ENCODE results near the gene ZBTB32.

ZBTB32 gene

DNA sequence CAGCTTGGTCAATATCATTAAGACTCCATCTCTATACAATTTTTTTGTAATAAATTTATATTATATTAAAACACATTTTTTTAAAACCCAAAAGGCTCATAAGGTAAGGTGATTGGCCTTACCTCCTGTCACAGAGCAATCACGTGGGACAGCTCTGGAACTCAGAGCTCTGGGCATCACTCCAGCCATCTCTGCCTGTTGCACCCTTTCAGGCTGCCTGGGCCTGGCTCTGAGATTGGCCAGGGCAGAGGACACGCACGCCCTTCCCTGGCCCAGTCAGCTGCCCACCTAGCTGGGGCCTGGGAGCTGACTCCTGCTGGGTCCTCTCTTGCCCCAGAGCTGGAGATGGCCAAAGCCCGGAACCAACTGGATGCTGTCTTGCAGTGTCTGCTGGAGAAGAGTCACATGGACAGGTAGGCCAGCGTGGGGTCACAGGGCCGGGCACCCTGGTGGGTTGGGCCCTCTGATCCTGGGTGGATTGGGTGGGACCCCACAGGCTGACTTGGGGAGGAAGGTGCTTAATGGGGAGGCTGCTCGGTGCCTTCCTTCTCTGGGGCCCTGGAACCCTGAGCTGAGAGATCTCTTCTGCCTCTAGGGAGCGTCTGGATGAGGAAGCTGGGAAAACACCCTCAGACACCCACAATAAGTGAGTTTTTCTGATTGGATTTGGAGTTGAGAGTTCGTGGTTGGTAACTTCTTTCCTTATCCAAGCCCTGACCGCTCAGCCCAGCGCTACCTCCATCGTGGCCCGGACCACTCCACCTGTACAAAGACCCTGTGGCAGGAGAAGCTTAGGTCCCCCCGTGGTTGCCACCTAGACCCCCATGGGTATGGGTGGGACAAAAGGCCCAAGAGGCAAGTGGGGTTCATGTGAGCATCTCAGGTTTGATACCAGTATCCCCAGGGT lies 47.7 kb downstream of the ZBTB32 start:
- DNase-seq (ENCODE audit: low read depth, low spot score): no peak

DNA sequence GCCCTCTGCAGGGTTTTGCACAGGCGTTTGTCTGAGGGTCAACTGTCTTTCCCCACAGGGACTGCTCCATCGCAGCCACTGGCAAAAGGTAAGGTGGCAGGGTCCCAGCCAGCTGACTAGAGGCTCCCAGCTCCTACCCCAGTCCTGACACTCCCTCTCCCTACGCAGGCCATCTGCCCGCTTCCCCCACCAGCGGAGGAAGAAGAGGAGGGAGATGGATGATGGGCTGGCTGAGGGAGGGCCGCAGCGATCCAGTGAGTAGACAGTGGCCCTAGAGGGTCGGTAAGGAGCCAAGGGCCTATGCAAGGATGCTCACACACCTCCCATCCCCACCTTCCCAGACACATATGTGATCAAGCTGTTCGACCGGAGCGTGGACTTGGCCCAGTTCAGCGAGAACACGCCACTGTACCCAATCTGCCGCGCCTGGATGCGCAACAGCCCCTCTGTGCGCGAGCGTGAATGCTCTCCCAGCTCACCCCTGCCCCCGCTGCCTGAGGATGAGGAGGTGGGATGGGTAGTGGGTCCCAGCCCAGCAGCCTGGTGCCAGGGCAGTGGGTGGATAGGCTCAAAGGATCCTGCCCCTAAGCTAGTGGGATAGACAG lies 48.5 kb downstream of the ZBTB32 start:
- no peak for DNase-seq (ENCODE audit: low read depth, low spot score)

DNA sequence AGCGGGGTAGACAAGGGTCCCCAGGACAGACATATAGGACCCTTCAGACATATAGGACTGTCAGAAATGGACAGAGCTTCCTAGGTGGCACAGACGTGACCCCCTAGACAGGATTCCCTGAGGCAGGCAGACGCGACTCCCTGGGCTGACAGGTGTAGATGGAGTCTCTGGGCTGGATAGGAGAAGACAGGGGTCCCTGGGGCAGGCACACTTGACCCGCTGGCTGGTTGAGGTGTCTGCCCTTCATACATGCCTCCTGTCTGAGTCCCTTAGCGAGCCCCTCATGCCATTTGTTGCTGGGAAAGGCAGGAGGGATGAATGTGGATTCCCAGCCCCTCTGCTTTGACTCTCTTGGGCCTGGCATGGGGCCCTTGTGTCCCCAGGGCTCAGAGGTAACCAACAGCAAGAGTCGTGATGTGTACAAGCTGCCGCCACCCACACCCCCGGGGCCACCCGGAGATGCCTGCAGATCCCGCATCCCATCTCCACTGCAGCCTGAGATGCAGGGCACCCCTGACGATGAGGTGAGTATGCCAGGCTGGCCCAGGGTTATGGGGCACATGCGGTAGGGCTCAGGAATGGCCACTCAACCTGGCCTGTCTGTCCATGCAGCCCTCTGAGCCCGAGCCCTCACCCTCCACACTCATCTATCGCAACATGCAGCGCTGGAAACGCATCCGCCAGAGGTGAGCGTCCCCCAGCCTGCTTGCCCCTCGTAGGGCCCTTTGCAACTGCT lies 49.4 kb downstream of the ZBTB32 start:
- DNase-seq (ENCODE audit: low read depth, low spot score): no peak

DNA sequence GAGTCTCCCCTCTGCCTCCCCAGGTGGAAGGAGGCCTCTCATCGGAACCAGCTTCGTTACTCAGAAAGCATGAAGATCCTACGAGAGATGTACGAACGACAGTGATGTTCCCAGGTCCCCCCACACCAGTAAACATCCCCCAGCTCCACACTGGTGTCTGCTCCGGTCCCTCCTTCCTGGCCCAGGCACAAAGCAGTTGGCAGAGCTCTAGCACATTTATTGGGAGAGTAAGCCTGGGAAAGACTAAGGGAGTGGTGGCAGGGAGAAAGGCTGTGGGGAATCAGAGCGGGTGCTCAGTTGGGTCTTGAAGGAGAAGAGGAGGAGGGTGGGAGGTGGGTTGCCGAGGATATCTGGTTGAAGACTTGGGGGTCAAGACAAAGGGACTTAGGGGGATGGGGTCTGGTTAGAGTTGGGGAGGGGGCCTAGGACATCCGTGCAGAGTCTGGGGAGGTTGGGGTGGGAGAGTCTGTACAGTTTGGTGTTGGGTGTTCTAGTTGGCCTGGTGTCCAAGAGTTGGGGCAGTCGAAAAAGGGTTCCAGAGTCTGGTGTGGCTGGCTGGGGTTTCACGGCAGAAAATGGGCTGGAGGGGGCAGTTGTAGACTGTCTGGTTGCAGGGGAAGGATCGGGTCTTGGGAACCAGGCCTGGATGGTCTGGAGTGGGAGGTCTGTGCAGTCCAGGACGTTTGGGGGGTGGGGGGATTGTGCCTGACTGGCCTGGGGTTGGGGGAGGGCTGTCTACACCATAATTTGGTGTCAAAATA lies 50.2 kb downstream of the ZBTB32 start:
- no peak for DNase-seq (ENCODE audit: low read depth, low spot score)

DNA sequence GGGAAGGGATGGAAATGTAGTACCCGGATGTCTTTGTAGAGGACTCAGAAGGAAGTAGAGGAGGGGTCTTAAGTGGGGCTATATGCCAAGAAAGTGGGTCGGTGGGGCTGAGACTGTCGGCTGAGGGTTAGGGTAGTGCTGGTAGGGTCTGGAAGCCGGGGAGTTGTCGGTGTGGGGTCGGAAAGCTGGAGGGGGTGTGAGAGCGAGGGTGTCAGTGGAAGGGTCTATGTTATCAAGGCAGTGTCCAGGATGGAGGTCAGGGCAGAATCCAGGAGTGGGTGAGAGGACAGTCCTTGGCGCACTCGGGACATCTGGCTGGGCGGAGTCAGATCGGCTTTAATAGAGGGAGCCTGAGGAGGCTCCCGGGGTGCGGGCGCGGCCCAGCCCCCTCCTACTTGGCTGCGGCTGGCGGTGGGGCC lies 50.8 kb downstream of the ZBTB32 start:
- DNase-seq (ENCODE audit: low read depth, low spot score): peak; percentile 29

DNA sequence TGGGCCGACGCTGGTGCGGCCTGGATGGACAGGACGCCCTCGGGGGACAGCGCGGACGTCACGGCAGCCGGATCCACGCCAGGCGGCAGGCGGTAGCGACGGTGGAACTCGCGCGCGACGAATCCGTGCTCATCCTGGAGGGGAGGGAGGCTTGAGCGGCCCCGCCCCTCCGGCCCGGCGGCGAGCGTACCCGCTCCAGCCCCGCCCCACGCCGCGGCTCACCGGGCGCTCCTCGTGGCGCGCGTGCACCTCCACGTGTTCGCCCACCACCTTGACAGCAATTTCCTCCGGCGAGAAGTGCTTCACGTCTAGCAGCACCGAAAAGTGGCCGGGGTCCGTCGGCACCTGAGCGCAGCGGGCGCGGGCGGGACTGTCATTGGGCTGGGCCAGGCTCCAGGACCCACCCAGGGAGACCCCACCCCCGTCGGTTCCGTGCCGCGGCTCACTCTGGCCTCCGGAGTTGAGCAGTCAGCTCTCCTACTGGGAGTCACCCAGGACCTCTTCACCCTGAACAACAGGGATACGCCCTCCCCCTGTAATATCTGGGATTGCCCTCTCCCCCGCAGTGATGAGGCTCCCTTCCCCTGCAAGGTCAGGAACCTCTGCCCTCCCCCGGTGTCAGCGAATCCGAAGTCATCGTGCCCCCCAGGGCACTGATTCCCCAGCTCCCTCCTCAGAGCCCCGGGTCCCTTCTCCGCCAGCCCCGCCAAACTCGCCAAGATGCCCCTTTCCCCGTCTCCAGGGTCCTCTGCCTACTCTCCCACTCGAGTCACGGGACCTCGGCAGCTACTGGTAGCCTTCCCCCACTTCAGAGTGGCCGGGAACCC lies 51.4 kb downstream of the ZBTB32 start:
- peak; percentile 26 for DNase-seq (ENCODE audit: low read depth, low spot score)

DNA sequence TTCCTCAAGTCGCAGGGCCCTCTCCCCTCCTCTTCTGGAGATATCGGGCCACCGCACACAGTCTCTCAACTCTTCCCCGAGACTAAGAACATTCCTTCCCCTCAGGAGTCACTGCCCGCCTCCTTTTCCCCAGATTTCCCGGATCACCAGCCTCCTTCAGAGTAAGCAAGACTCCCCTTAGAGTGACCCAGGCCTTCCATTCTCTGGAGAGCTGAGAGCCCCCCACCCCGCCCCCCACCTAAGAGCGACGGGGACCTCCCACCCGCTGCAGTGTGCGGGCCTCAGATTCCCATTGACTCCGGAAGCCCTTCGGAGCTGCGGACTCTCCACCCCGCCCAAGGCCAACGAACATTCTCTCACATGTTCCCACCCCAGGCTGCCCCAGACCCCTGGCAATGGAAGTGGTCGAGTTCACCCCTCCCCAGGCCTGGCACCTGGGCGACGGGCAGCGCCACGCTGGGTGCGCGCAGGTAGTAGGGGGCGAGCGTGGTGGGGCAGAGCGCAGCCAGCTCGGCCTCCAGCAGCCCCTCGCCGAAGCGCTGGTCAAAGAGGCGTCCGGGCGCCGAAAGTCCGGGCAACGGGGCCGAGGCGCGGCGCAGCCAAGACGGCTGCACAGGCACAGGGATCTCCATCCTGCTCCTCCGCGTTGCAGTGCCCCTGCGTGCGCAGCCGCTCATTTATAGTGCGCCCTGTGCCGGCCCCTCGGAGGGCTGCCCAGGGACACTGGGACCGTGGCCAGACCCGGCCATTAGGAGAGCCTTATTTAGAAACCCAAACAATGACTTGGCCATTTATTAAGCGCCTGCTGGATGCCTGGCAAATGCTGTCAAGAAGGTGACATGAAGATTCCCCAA lies 52.2 kb downstream of the ZBTB32 start, which contains the start of gene HSPB6:
Gene HSPB6 (minus strand): TSS at position 653 of the 854 bp plus-strand sequence. CDS start 21 bp downstream, at position 632.
- DNase-seq (ENCODE audit: low read depth, low spot score): peak; percentile 56

DNA sequence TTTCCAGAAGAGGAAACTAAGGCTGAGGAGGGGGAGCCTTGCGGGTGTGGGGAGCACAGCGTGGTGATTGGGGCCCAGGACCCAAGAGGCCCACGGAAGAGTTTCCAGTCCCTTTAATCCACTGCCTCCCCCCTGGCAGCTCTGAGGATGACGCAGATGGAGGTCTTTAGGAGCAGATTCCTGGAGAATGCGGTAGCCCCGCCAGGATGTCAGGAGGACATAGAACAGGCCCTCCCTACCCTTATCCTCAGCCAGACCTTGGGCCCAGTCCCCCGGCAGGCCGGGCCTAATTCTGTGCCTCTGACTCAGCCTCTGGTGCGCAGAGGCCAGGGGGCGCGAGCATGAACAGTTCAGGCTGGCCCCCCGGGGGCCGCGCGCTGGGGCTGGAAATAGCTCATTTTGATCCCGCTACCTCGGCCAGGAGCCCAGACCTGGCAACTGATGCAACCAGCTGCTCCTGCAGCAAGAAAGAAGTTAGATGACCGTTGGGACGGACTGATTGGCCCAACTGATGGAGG lies 52.9 kb downstream of the ZBTB32 start:
- DNase-seq (ENCODE audit: low read depth, low spot score): peak; percentile 93

DNA sequence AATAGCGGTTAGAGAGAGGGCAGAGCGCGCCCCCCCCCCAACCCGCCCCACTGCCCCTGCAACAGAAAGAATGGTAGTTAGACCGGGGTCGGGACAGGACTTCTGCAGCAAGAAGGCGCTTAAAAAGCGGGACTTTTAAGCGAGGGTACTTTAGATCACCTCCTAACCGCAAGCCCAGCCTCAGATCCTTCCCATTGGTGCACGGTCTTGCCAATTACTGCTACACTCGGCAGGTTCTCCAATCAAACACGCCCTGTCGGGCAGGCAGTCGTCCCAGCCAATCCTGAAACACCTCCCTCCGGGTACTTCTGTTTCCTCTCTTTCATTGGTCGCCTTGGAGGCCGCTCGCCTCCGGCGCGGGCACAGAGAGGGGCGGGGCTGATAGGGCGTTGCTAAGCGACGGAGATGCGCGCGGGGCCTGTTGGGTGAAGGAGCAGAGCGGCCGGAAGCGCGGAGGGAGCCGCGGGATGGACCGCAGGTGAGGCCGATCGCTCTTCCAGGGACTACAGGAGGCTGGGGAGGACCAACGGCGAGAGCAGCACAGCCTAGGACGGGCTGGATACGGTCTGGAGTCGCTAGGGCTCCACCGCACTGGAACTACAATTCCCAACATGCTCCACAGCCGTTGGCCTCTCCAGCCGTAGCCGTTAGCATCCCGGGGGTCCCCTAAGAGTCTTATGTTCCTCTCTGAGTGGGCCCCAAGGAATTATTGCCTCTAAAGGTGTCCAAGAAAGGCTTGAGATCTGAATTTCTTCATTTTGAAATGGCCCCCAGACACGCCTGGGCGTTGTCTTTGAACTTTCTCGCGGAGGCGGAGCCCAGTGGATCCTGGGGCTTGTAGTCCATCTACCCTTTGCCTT lies 53.6 kb downstream of the ZBTB32 start, which contains the start of gene PROSER3:
Gene PROSER3 (plus strand): TSS at position 428 of the 860 bp plus-strand sequence. CDS start 40 bp downstream, at position 468.
- peak; percentile 100 for DNase-seq (ENCODE audit: low read depth, low spot score)

DNA sequence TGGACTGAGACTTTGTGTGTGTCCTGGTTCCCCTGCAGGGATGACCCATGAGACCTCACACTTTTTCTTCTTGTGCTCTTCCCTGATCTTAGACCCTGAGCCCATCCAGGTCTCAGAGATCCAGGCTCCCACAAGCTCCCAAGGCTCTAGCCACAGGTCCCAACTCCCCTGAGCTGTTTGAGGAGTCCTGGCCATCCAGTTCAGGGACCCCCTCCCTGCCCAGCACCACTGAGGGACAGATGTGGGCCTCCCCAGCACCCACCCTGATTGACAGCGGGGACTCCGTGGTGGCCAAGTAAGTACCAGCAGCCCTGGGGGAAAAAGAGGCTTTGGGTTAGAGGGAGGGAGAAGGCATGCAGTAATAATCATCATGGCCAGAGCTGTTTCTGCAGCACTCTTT lies 55.3 kb downstream of the ZBTB32 start:
- DNase-seq (ENCODE audit: low read depth, low spot score): no peak

DNA sequence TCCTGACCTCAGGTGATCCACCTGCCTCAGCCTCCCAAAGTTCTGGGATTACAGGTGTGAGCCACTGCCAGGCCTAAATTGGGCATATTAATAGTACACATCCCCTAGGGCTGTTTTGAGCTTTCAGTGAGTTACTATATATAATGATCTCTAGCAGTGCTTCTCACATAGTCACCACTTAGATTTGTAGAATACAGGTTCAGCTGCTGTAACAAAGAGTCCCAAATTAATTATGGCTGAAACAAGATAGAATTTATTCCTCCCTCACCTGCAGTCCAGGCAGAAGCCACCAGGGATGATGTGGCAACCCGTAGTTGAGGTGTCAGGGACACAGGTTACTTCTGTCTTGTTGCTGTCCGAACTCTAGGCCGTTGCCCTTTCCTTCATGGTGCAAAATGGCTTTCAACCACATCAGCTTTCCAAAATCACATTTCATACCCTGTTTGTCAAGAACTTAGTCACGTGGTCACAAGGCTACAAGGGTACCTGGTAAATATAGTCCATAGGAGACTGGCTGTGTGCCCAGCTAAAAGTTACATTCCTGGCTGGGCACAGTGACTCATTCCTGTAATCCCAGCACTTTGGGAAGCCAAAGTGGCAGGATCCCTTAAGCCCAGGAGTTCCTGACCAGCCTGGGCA lies 56.5 kb downstream of the ZBTB32 start:
- no peak for DNase-seq (ENCODE audit: low read depth, low spot score)

DNA sequence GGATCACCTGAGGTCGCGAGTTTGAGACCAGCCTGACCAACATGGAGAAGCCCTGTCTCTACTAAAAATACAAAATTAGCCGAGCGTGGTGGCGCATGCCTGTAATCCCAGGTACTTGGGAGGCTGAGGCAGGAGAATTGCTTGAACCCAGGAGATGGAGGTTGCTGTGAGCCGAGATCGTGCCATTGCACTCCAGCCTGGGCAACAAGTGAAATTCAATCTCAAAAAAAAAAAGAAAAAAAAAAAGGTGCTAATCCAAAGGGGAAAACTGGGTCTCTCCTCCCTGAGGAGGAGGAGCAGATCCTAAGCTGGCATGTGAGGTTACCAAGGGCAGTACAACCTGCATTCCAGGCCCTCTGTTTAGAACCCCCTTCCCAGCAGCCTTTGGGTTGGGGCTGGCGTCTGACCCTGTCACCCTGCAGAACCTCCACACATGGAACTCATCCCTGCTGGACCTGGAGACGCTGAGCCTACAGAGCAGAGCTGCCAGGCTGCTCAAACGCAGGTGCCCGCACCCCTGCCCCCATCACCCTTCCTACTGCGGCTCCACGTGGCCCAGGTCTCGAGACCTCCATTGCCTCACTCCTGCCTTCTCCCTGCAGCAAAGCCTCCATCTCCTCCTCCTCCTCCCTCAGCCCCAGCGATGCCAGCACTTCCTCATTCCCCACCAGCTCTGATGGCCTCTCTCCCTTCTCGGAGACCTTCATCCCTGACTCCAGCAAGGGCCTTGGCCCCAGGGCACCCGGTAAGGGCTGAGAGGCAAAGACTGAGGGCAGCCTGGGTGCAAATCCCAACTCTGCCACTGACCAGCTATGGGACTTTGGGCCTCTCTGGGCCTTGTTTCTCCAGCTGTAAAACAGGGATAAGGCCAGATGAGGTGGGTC lies 60.3 kb downstream of the ZBTB32 start:
- DNase-seq (ENCODE audit: low read depth, low spot score): no peak
